Right lobe of liver (tissue), 4 donors: ENCODE results near the gene PTPN3.

Experiments
- POLR2A ChIP-seq: fragments of 450-650 bp; IDR thresholded peaks from one replicate; pipeline ENCODE4 v1.6.1; 2017; ENCODE audit warnings: antibody characterized with exemption, mild to moderate bottlenecking
- TF ChIP-seq, protein P1 (sequence below), 4 donors: fragments of 200-600 bp in 3 of 4; fragments of 450-650 bp in 1 of 4; IDR thresholded peaks; one replicate each; pipeline versions ENCODE4 v1.5.1 to v1.8.0; 2016 to 2022; ENCODE audit warnings: antibody characterized with exemption in 4 of 4, mild to moderate bottlenecking in 2 of 4
- donor health status: DM: no; HTN: no; CAD: no.
- donor health status: DM: no; HTN: no; CAD: no.
- donor health status: DM: no; HTN: yes; CAD: no.

DNA sequence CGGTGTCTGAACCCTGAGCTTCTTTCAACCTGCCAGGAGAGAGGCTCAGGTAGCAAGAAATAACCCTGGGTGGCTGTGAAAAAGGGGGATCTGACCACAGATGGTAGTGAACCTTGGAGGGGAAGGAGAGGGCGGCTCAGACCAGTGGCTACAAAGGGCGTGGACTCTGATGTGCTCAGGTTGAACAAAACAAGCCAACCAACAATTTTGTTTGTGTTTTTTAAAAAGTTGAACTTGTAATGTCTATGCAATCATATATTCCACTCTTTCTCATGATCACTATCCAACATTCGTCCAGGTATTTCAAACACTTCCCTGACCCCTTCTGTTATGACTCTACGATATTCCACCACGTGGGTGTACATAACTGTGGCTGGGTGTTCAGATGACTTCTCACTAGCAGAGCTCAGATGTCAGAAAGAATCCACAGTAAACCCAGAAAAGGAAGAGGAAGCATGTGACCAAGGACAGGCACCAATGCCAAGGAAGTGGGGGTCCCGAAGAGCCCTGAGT is 20.0 kb downstream of the PTPN3 start:
- TF ChIP-seq, protein P1, sequence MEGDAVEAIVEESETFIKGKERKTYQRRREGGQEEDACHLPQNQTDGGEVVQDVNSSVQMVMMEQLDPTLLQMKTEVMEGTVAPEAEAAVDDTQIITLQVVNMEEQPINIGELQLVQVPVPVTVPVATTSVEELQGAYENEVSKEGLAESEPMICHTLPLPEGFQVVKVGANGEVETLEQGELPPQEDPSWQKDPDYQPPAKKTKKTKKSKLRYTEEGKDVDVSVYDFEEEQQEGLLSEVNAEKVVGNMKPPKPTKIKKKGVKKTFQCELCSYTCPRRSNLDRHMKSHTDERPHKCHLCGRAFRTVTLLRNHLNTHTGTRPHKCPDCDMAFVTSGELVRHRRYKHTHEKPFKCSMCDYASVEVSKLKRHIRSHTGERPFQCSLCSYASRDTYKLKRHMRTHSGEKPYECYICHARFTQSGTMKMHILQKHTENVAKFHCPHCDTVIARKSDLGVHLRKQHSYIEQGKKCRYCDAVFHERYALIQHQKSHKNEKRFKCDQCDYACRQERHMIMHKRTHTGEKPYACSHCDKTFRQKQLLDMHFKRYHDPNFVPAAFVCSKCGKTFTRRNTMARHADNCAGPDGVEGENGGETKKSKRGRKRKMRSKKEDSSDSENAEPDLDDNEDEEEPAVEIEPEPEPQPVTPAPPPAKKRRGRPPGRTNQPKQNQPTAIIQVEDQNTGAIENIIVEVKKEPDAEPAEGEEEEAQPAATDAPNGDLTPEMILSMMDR (IDR thresholded peaks at IDR 0.05) = no peak
- no peak for TF ChIP-seq POLR2A
